SK-N-SH (cell line): ENCODE results near the gene ZNF774. TPM values are rescaled to one million over a fixed set of nuclear protein-coding genes. Genes with fewer than 3 reads are reported as not detected.
A peak's percentile ranks its signal among the peaks of the same experiment; 100 is the strongest.

Experiments used
- CTCF ChIA-PET: fragments of 300-600, 350-600 bp; formaldehyde crosslinking; extraction: SDS; loops from one replicate; lab custom pipeline; 2021; lab: Yijun Ruan, JAX
- POLR2A ChIA-PET: fragments of 350-600 bp; sonication (Branson Sonifier 250); formaldehyde crosslinking; extraction: SDS; loops from one replicate; lab custom pipeline; 2020; ENCODE audit warnings: antibody characterized with exemption, inconsistent platforms; lab: Yijun Ruan, JAX
- DNase-seq: peaks from one replicate; pipeline ENCODE4 v3.0.0; 2012
- H2AFZ ChIP-seq: fragments of 200-600 bp; sonication (generic); 2 replicates; pipeline ENCODE4 v1.8.1; 2016; ENCODE audit warnings: antibody characterized with exemption, mild to moderate bottlenecking, low read depth
- H3F3A ChIP-seq: fragments of 200-600 bp; sonication (generic); replicated peaks from 2 replicates; pipeline ENCODE3; 2016; ENCODE audit warnings: antibody characterized with exemption, mild to moderate bottlenecking; ENCODE audit not compliant: insufficient read depth
- H3K27ac ChIP-seq, 2 experiments: fragments of 200-500 bp in 1 of 2; fragments of 200-600 bp in 1 of 2; sonication (Bioruptor generic) in 1 of 2; sonication (generic), shearing (Covaris generic) in 1 of 2; 2 replicates each; pipeline versions ENCODE4 v1.5.1 to v1.6.1; 2014 to 2016; ENCODE audit warnings: low read depth in 2 of 2, inconsistent platforms in 1 of 2, low read length in 1 of 2, mild to moderate bottlenecking in 1 of 2, mixed read lengths in 1 of 2
- H3K27me3 ChIP-seq: fragments of 200-600 bp; sonication (generic), shearing (Covaris generic); 2 replicates; pipeline ENCODE4 v1.6.1; 2016; ENCODE audit warnings: mixed run types; ENCODE audit not compliant: insufficient read depth
- H3K36me3 ChIP-seq, 2 experiments: fragments of 200-500 bp in 1 of 2; fragments of 200-600 bp in 1 of 2; sonication (Bioruptor generic) in 1 of 2; sonication (generic) in 1 of 2; replicated peaks in 1 of 2; 2 replicates each; pipeline versions ENCODE3 to v1.5.1; 2014 to 2016; ENCODE audit warnings: low read length in 1 of 2, mild to moderate bottlenecking in 1 of 2; ENCODE audit not compliant: insufficient read depth in 2 of 2, control insufficient read depth in 1 of 2
- H3K4me1 ChIP-seq, 2 experiments: fragments of 200-500 bp in 1 of 2; fragments of 200-600 bp in 1 of 2; sonication (Bioruptor generic) in 1 of 2; sonication (generic), shearing (Covaris generic) in 1 of 2; 2 replicates each; pipeline versions ENCODE4 v1.5.1 to v1.6.1; 2014 to 2016; ENCODE audit warnings: low read depth in 1 of 2, low read length in 1 of 2, mixed run types in 1 of 2; ENCODE audit not compliant: insufficient read depth in 2 of 2, control insufficient read depth in 1 of 2
- H3K4me2 ChIP-seq: fragments of 200-600 bp; sonication (generic), shearing (Covaris generic); 2 replicates; pipeline ENCODE4 v1.6.1; 2017; ENCODE audit warnings: mixed run types
- H3K4me3 ChIP-seq, 2 experiments: fragments of 200-500 bp in 1 of 2; fragments of 200-600 bp in 1 of 2; sonication (Bioruptor generic) in 1 of 2; sonication (generic), shearing (Covaris generic) in 1 of 2; 2 replicates each; pipeline versions ENCODE4 v1.5.1 to v1.8.1; 2014 to 2016; ENCODE audit warnings: low read depth in 2 of 2, inconsistent platforms in 1 of 2, low read length in 1 of 2, mild to moderate bottlenecking in 1 of 2, mixed read lengths in 1 of 2, moderate library complexity in 1 of 2
- H3K79me2 ChIP-seq: fragments of 200-600 bp; sonication (generic); 2 replicates; pipeline ENCODE4 v1.8.1; 2017; ENCODE audit warnings: mild to moderate bottlenecking; ENCODE audit not compliant: insufficient read depth
- H3K9ac ChIP-seq: fragments of 200-600 bp; sonication (generic); 2 replicates; pipeline ENCODE4 v1.6.1; 2017; ENCODE audit warnings: mixed run types
- H3K9me2 ChIP-seq: fragments of 200-600 bp; sonication (generic); 2 replicates; pipeline ENCODE4 v1.6.1; 2017; ENCODE audit warnings: mixed run types
- H3K9me3 ChIP-seq: fragments of 200-600 bp; sonication (generic); 2 replicates; pipeline ENCODE4 v1.6.1; 2017; ENCODE audit warnings: mixed run types, mild to moderate bottlenecking, moderate library complexity
- H4K20me1 ChIP-seq: fragments of 200-600 bp; sonication (generic); 2 replicates; pipeline ENCODE4 v1.6.1; 2017; ENCODE audit warnings: mild to moderate bottlenecking, mixed run types; ENCODE audit not compliant: insufficient read depth
- CTCF ChIP-seq: fragments of 200-600 bp; sonication (generic); IDR thresholded peaks from 2 replicates; pipeline ENCODE4 v1.6.1; 2017; ENCODE audit warnings: antibody characterized with exemption, mild to moderate bottlenecking, moderate library complexity
- ELF1 ChIP-seq: IDR thresholded peaks from 2 replicates; pipeline ENCODE4 v1.4.0; 2012
- EP300 ChIP-seq, 2 experiments: IDR thresholded peaks; 2 replicates each; pipeline versions ENCODE4 v1.4.0 to v1.6.1; 2012; ENCODE audit warnings: borderline replicate concordance in 1 of 2, low read depth in 1 of 2, low read length in 1 of 2
- FOXM1 ChIP-seq: IDR thresholded peaks from 2 replicates; pipeline ENCODE4 v1.4.0; 2012; ENCODE audit warnings: low read depth, mild to moderate bottlenecking
- MXI1 ChIP-seq: IDR thresholded peaks from 2 replicates; pipeline ENCODE4 v1.6.1; 2012; ENCODE audit warnings: mild to moderate bottlenecking, low read depth, low read length, improper control_type of control experiment
- PBX3 ChIP-seq: IDR thresholded peaks from 2 replicates; pipeline ENCODE4; 2012
- POLR2AphosphoS5 ChIP-seq: IDR thresholded peaks from 2 replicates; pipeline ENCODE4 v1.6.1; 2012; ENCODE audit warnings: low read depth, low read length
- RAD21 ChIP-seq: IDR thresholded peaks from 2 replicates; pipeline ENCODE4 v1.6.1; 2012; ENCODE audit warnings: mild to moderate bottlenecking, low read length
- REST ChIP-seq: IDR thresholded peaks from 2 replicates; pipeline ENCODE4 v1.6.1; 2012; ENCODE audit warnings: mild to moderate bottlenecking, low read depth, low read length, moderate library complexity
- TAF1 ChIP-seq: IDR thresholded peaks from 2 replicates; pipeline ENCODE4 v1.6.1; 2012; ENCODE audit warnings: low read depth, mild to moderate bottlenecking, low read length, moderate library complexity, borderline replicate concordance
- TEAD4 ChIP-seq: IDR thresholded peaks from 2 replicates; pipeline ENCODE4 v1.4.0; 2012; ENCODE audit warnings: mild to moderate bottlenecking, borderline replicate concordance; ENCODE audit not compliant: insufficient read depth
- WGBS: methylation state at CpG from one replicate; pipeline ENCODE4 v1.1.6; 2017; ENCODE audit warnings: low lambda C conversion rate; 5-methylcytosine and 5-hydroxymethylcytosine counted together
- polyA plus RNA-seq, 3 experiments: library from polyadenylated mRNA; depleted of rRNA; stranded (reverse); fragments of >200 nt; gene quantifications; 2 replicates each; pipeline ENCODE4 v1.2.3, GENCODE V29; 2012

The ZNF774 gene
- polyA plus RNA-seq, 1 of the 3 experiments (the other 2 are of a cell fraction), result 1.8 TPM

- ChIA-PET POLR2A (no interaction called here), CTCF (interaction anchor here (1.8 to 2.4 kb wide), 2 partner anchors 9 to 83 kb away, joined by 3 to 7 read pairs; no protein-coding TSS in a partner anchor)
- WGBS, result 66% methylated on average over 3 of the region's 3 CpGs
- TF ChIP-seq RAD21, result no peak
- TF ChIP-seq FOXM1, result no peak
- no peak for TF ChIP-seq PBX3
- TF ChIP-seq TAF1, result no peak
- no peak for TF ChIP-seq POLR2AphosphoS5
- TF ChIP-seq CTCF, result no peak
- TF ChIP-seq MXI1, result no peak
- TF ChIP-seq EP300 (IDR thresholded peaks at IDR 0.05; ENCODE audit: borderline replicate concordance in 1 of 2, low read depth in 1 of 2, low read length in 1 of 2), result no peak
- TF ChIP-seq TEAD4, result no peak
- no peak for TF ChIP-seq ELF1
- TF ChIP-seq REST, result no peak
- H3K4me2 ChIP-seq, result peak overlapping the region; percentile 70
- peaks cover 12 to 58% of the 10 kb centered on the region in 2 experiments for H3K4me1 ChIP-seq
- no peaks in the 10 kb centered on the region for H3K27me3 ChIP-seq
- H3K79me2 ChIP-seq, result peaks cover 98% of the 10 kb centered on the region
- H3K9me3 ChIP-seq, result no peaks in the 10 kb centered on the region
- no peak for DNase-seq
- H4K20me1 ChIP-seq, result peaks cover 63% of the 10 kb centered on the region
- no peaks in the 10 kb centered on the region for H3K9me2 ChIP-seq
- peaks cover 58% of the 10 kb centered on the region for H3F3A ChIP-seq
- H3K9ac ChIP-seq, result peak overlapping the region; percentile 19; the same call in 1 of the 2 replicates
- H2AFZ ChIP-seq, result no peak overlapping the region
- H3K4me3 ChIP-seq, result no peak overlapping the region
- H3K36me3 ChIP-seq, result peaks cover 0 to 10% of the 10 kb centered on the region in 2 experiments
- H3K27ac ChIP-seq, result peak overlapping the region; percentile 62 to 97; a peak in 3 of 4 replicates
Observed at GRCh38 chr15:90402767-90403166, 50.7 kb downstream of the ZNF774 start.
